ENCODE results near the gene IFITM1. TPM values are rescaled to one million over a fixed set of nuclear protein-coding genes. Genes with fewer than 3 reads are reported as not detected.

IFITM1 gene
- total and polyA plus RNA-seq, 9 of the 15 experiments (the other 6 are each of a cell fraction or from before 2014, with no cell fraction given), result 691 to 5,579 (median 974) TPM

DNA sequence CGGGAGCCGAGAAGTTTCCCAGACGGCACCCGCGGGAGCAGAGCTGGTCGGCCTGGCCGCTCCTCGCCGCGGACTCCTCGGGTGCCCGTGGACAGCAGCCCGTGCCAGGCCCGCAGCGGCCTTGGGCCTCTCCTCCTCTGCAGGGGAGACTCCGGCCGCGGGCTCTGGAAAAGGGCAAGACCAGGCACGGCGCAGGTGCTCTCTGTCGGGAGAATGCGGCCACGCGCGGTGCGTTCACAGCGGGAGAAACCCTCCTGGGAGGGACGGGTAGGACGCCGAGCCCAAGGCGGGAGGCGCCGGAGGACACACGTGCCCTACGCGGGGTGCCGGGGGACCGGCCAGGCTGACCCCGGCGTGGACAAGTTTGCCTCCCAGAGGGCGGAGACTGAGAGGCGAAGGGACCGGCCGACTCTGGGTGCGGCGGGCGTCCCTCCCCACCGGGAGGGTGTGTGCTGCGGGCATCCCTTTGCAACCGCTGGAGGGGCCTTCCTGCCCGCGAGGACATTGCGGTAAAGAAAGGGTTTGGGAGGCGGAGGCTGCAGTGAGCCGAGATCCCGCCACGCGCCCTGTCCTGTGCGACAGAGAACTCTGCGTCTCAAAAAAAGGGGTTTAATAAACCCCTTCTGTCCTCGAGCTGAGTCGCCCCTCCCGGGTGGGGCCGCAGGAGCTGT lies 2.3 kb downstream of the IFITM1 start (continued):
- no peak; the same call in 1 of the 2 replicates for TF ChIP-seq FOXP1 (CRISPR knock-in tag; IDR thresholded peaks at IDR 0.05)
- TF ChIP-seq NRF1 (conservative IDR thresholded peaks at IDR 0.05 in 1 of 2, IDR thresholded peaks at IDR 0.05 in 1 of 2), result no peak
- TF ChIP-seq NFIC (IDR thresholded peaks at IDR 0.05), result 0 out of 2 replicates have a peak, but pooled peaks have one; percentile 8
- TF ChIP-seq BRF1 (IDR thresholded peaks at IDR 0.05; ENCODE audit: borderline replicate concordance, extremely low read depth, insufficient read length), result no peak
- 0 out of 2 replicates have a peak, but pooled peaks have one; percentile 27 for TF ChIP-seq MYC (IDR thresholded peaks at IDR 0.05; ENCODE audit: low read depth, low read length)
- TF ChIP-seq MYC (CRISPR knock-in tag; IDR thresholded peaks at IDR 0.05; ENCODE audit: borderline replicate concordance, low read depth), result peak; percentile 81; the same call in 1 of the 2 replicates
- TF ChIP-seq ZFX (CRISPR knock-in tag; IDR thresholded peaks at IDR 0.05), result peak; percentile 71
- TF ChIP-seq, protein P1, sequence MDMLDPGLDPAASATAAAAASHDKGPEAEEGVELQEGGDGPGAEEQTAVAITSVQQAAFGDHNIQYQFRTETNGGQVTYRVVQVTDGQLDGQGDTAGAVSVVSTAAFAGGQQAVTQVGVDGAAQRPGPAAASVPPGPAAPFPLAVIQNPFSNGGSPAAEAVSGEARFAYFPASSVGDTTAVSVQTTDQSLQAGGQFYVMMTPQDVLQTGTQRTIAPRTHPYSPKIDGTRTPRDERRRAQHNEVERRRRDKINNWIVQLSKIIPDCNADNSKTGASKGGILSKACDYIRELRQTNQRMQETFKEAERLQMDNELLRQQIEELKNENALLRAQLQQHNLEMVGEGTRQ (CRISPR knock-in tag; IDR thresholded peaks at IDR 0.05), result no peak; the same call in 1 of the 2 replicates
- TF ChIP-seq TOE1 (IDR thresholded peaks at IDR 0.05; ENCODE audit: borderline replicate concordance), result 0 out of 2 replicates have a peak, but pooled peaks have one; percentile 17
- no peak for TF ChIP-seq TOE1 (CRISPR knock-in tag; IDR thresholded peaks at IDR 0.05; ENCODE audit: borderline replicate concordance, low read depth)
- no peak for TF ChIP-seq ZC3H11A (IDR thresholded peaks at IDR 0.05; ENCODE audit: low read depth, low read length)
- TF ChIP-seq NCOR1 (IDR thresholded peaks at IDR 0.05), result no peak
- no peak for TF ChIP-seq LARP7 (IDR thresholded peaks at IDR 0.05)
- no peak for TF ChIP-seq NCOA4 (IDR thresholded peaks at IDR 0.05; ENCODE audit: partially characterized antibody)
- peak; percentile 38 to 81; a peak in 2 of 4 replicates for TF ChIP-seq MAZ (CRISPR knock-in tag; conservative IDR thresholded peaks at IDR 0.05 in 1 of 2, IDR thresholded peaks at IDR 0.05 in 1 of 2)
- TF ChIP-seq ZNF134 (CRISPR knock-in tag; conservative IDR thresholded peaks at IDR 0.05), result no peak
- TF ChIP-seq ARID1B (IDR thresholded peaks at IDR 0.05), result no peak
- no peak for TF ChIP-seq NFATC3 (IDR thresholded peaks at IDR 0.05)
- TF ChIP-seq, protein P2, sequence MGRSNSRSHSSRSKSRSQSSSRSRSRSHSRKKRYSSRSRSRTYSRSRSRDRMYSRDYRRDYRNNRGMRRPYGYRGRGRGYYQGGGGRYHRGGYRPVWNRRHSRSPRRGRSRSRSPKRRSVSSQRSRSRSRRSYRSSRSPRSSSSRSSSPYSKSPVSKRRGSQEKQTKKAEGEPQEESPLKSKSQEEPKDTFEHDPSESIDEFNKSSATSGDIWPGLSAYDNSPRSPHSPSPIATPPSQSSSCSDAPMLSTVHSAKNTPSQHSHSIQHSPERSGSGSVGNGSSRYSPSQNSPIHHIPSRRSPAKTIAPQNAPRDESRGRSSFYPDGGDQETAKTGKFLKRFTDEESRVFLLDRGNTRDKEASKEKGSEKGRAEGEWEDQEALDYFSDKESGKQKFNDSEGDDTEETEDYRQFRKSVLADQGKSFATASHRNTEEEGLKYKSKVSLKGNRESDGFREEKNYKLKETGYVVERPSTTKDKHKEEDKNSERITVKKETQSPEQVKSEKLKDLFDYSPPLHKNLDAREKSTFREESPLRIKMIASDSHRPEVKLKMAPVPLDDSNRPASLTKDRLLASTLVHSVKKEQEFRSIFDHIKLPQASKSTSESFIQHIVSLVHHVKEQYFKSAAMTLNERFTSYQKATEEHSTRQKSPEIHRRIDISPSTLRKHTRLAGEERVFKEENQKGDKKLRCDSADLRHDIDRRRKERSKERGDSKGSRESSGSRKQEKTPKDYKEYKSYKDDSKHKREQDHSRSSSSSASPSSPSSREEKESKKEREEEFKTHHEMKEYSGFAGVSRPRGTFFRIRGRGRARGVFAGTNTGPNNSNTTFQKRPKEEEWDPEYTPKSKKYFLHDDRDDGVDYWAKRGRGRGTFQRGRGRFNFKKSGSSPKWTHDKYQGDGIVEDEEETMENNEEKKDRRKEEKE (IDR thresholded peaks at IDR 0.05; ENCODE audit: borderline replicate concordance in 1 of 2, control insufficient read depth in 1 of 2, low read depth in 2 of 2, low read length in 1 of 2), result no peak
- TF ChIP-seq, protein P3, sequence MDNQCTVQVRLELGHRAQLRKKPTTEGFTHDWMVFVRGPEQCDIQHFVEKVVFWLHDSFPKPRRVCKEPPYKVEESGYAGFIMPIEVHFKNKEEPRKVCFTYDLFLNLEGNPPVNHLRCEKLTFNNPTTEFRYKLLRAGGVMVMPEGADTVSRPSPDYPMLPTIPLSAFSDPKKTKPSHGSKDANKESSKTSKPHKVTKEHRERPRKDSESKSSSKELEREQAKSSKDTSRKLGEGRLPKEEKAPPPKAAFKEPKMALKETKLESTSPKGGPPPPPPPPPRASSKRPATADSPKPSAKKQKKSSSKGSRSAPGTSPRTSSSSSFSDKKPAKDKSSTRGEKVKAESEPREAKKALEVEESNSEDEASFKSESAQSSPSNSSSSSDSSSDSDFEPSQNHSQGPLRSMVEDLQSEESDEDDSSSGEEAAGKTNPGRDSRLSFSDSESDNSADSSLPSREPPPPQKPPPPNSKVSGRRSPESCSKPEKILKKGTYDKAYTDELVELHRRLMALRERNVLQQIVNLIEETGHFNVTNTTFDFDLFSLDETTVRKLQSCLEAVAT (IDR thresholded peaks at IDR 0.05), result 0 out of 4 replicates have a peak, but pooled peaks of 1 of the 2 experiments have one; percentile 51
- TF ChIP-seq ZNF282 (CRISPR knock-in tag; IDR thresholded peaks at IDR 0.05), result no peak
- no peak for TF ChIP-seq CEBPG (CRISPR knock-in tag; IDR thresholded peaks at IDR 0.05)
- TF ChIP-seq CEBPG (tag; conservative IDR thresholded peaks at IDR 0.05 in 1 of 2, IDR thresholded peaks at IDR 0.05 in 1 of 2), result no peak

All from K562 (cell line).